H9 (cell line): ENCODE measurements around the gene FOXP4. TPM values are rescaled to one million over a fixed set of nuclear protein-coding genes. Genes with fewer than 3 reads are reported as not detected.

Experiments used
- DNase-seq: peaks from one replicate; pipeline ENCODE4 v3.0.0-alpha.2; 2017
- H2AFZ ChIP-seq: one replicate; pipeline ENCODE4 v1.6.1; 2013; ENCODE audit warnings: mild to moderate bottlenecking, low read length, control low read depth, moderate library complexity
- H2AK5ac ChIP-seq: 2 replicates; pipeline ENCODE4 v1.6.1; 2013; ENCODE audit warnings: low read length, control low read depth, mixed read lengths; ENCODE audit not compliant: insufficient read length
- H2BK120ac ChIP-seq: one replicate; pipeline ENCODE4 v1.6.1; 2013; ENCODE audit warnings: low read depth, mild to moderate bottlenecking, low read length, control low read depth, inconsistent platforms; ENCODE audit not compliant: poor library complexity, severe bottlenecking
- H2BK12ac ChIP-seq: 2 replicates; pipeline ENCODE4 v1.6.1; 2013; ENCODE audit warnings: low read length, control low read depth, mixed read lengths, low read depth; ENCODE audit not compliant: insufficient read length
- H2BK15ac ChIP-seq: 2 replicates; pipeline ENCODE4 v1.6.1; 2013; ENCODE audit warnings: low read depth, low read length, control low read depth
- H2BK20ac ChIP-seq: one replicate; pipeline ENCODE4 v1.6.1; 2013; ENCODE audit warnings: low read depth, mild to moderate bottlenecking, low read length, control low read depth, inconsistent platforms; ENCODE audit not compliant: poor library complexity, severe bottlenecking
- H2BK5ac ChIP-seq: 2 replicates; pipeline ENCODE4 v1.6.1; 2013; ENCODE audit warnings: low read length, control low read depth, mixed read lengths; ENCODE audit not compliant: insufficient read length
- H3K14ac ChIP-seq: 2 replicates; pipeline ENCODE4 v1.6.1; 2013; ENCODE audit warnings: low read length, control low read depth; ENCODE audit not compliant: insufficient read depth
- H3K18ac ChIP-seq: 2 replicates; pipeline ENCODE4 v1.6.1; 2013; ENCODE audit warnings: low read depth, mild to moderate bottlenecking, mixed read lengths, low read length, control low read depth; ENCODE audit not compliant: insufficient read length
- H3K23ac ChIP-seq: 2 replicates; pipeline ENCODE4 v1.6.1; 2013; ENCODE audit warnings: low read length, control low read depth, mixed read lengths, low read depth; ENCODE audit not compliant: insufficient read length
- H3K23me2 ChIP-seq: 2 replicates; pipeline ENCODE4 v1.6.1; 2013; ENCODE audit warnings: low read depth, mild to moderate bottlenecking, mixed read lengths, low read length, control low read depth; ENCODE audit not compliant: insufficient read length, poor library complexity, severe bottlenecking
- H3K27ac ChIP-seq: 2 replicates; pipeline ENCODE4 v1.5.1; 2013; ENCODE audit warnings: low read length, control low read depth, mixed read lengths, low read depth; ENCODE audit not compliant: insufficient read length
- H3K27me3 ChIP-seq: 2 replicates; pipeline ENCODE4 v1.6.1; 2013; ENCODE audit warnings: low read length, control low read depth, inconsistent platforms; ENCODE audit not compliant: insufficient read depth
- H3K4ac ChIP-seq: 2 replicates; pipeline ENCODE4 v1.6.1; 2013; ENCODE audit warnings: low read depth, mild to moderate bottlenecking, control low read depth, inconsistent platforms, low read length, moderate library complexity
- H3K4me1 ChIP-seq: 2 replicates; pipeline ENCODE4 v1.6.1; 2013; ENCODE audit warnings: low read length, control low read depth, inconsistent platforms; ENCODE audit not compliant: insufficient read depth
- H3K4me2 ChIP-seq: 2 replicates; pipeline ENCODE4 v1.6.1; 2013; ENCODE audit warnings: low read length, control low read depth, mixed read lengths; ENCODE audit not compliant: insufficient read length, insufficient read depth
- H3K56ac ChIP-seq: 2 replicates; pipeline ENCODE4 v1.6.1; 2013; ENCODE audit warnings: low read depth, mild to moderate bottlenecking, mixed read lengths, low read length, control low read depth; ENCODE audit not compliant: insufficient read length
- H3K79me1 ChIP-seq: 2 replicates; pipeline ENCODE4 v1.6.1; 2013; ENCODE audit warnings: low read depth, mild to moderate bottlenecking, moderate library complexity, low read length, control low read depth, inconsistent platforms; ENCODE audit not compliant: insufficient read depth, poor library complexity, severe bottlenecking
- H3K79me2 ChIP-seq: 2 replicates; pipeline ENCODE4 v1.6.1; 2013; ENCODE audit warnings: low read length, control low read depth, inconsistent platforms; ENCODE audit not compliant: insufficient read depth
- H3K9ac ChIP-seq: 2 replicates; pipeline ENCODE4 v1.6.1; 2013; ENCODE audit warnings: low read length, control low read depth, mixed read lengths; ENCODE audit not compliant: insufficient read length; ENCODE audit errors: extremely low read depth
- H3K9me3 ChIP-seq: one replicate; pipeline ENCODE4 v1.6.1; 2013; ENCODE audit warnings: low read depth, low read length, inconsistent platforms; ENCODE audit not compliant: control insufficient read depth
- H3T11ph ChIP-seq: one replicate; pipeline ENCODE4 v1.6.1; 2013; ENCODE audit warnings: mild to moderate bottlenecking, low read length, control low read depth, inconsistent platforms
- H4K20me1 ChIP-seq: one replicate; pipeline ENCODE4 v1.6.1; 2013; ENCODE audit not compliant: control insufficient read depth, insufficient read length, insufficient read depth
- H4K5ac ChIP-seq: 2 replicates; pipeline ENCODE4 v1.6.1; 2013; ENCODE audit warnings: low read depth, mild to moderate bottlenecking, mixed read lengths, low read length, control low read depth; ENCODE audit not compliant: insufficient read length
- H4K8ac ChIP-seq: replicated peaks from 2 replicates; pipeline ENCODE4 v1.6.1; 2013; ENCODE audit warnings: low read length, control low read depth, mixed read lengths, low read depth; ENCODE audit not compliant: insufficient read length
- H4K91ac ChIP-seq: 2 replicates; pipeline ENCODE4 v1.6.1; 2013; ENCODE audit warnings: low read depth, mild to moderate bottlenecking, moderate library complexity, mixed read lengths, low read length, control low read depth; ENCODE audit not compliant: insufficient read length
- H3K27ac Mint-ChIP-seq, 3 experiments: 2 replicates in 2 of 3; 3 replicates in 1 of 3; pipeline ENCODE4 v1.8.0; 2020 to 2021; ENCODE audit warnings: mixed read lengths in 3 of 3, mild to moderate bottlenecking in 1 of 3, moderate library complexity in 1 of 3
- H3K27me3 Mint-ChIP-seq: 2 replicates; pipeline ENCODE4 v1.8.0; 2021; ENCODE audit warnings: low read depth, mild to moderate bottlenecking, moderate library complexity, mixed read lengths
- H3K36me3 Mint-ChIP-seq, 3 experiments: 2 replicates in 2 of 3; 3 replicates in 1 of 3; pipeline ENCODE4 v1.8.0; 2020 to 2021; ENCODE audit warnings: low read depth in 3 of 3, mixed read lengths in 3 of 3; ENCODE audit not compliant: insufficient read depth in 1 of 3
- H3K4me1 Mint-ChIP-seq, 2 experiments: 2 replicates each; pipeline ENCODE4 v1.8.0; 2020; ENCODE audit warnings: mixed read lengths in 2 of 2
- H3K4me3 Mint-ChIP-seq, 2 experiments: 2 replicates in 1 of 2; 3 replicates in 1 of 2; pipeline ENCODE4 v1.8.0; 2020 to 2021; ENCODE audit warnings: mild to moderate bottlenecking in 2 of 2, mixed read lengths in 2 of 2, moderate library complexity in 1 of 2
- H3K9me3 Mint-ChIP-seq, 2 experiments: 2 replicates in 1 of 2; 3 replicates in 1 of 2; pipeline ENCODE4 v1.8.0; 2020; ENCODE audit warnings: mild to moderate bottlenecking in 2 of 2, mixed read lengths in 2 of 2, moderate library complexity in 1 of 2
- WGBS: extraction: QIAGEN DNeasy Blood & Tissue Kit; methylation state at CpG from one replicate; pipeline ENCODE4 v1.1.7; 2013; ENCODE audit warnings: missing lambda C conversion rate, low lambda C conversion rate, mixed read lengths; ENCODE audit not compliant: insufficient read length; ENCODE audit errors: extremely low coverage; 5-methylcytosine and 5-hydroxymethylcytosine counted together
- total RNA-seq: library from RNA; stranded (reverse); gene quantifications from 2 replicates; pipeline ENCODE4 v1.2.1, GENCODE V29; 2021
- TF ChIP-seq, protein P1 (sequence below): fragments of 200-600 bp; sonication (generic); conservative IDR thresholded peaks from 3 replicates; pipeline ENCODE4 v1.8.0; 2021; ENCODE audit warnings: antibody characterized with exemption, mild to moderate bottlenecking

The FOXP4 gene
- total RNA-seq, 1 experiment from 2014 or later = 18.2 TPM

DNA sequence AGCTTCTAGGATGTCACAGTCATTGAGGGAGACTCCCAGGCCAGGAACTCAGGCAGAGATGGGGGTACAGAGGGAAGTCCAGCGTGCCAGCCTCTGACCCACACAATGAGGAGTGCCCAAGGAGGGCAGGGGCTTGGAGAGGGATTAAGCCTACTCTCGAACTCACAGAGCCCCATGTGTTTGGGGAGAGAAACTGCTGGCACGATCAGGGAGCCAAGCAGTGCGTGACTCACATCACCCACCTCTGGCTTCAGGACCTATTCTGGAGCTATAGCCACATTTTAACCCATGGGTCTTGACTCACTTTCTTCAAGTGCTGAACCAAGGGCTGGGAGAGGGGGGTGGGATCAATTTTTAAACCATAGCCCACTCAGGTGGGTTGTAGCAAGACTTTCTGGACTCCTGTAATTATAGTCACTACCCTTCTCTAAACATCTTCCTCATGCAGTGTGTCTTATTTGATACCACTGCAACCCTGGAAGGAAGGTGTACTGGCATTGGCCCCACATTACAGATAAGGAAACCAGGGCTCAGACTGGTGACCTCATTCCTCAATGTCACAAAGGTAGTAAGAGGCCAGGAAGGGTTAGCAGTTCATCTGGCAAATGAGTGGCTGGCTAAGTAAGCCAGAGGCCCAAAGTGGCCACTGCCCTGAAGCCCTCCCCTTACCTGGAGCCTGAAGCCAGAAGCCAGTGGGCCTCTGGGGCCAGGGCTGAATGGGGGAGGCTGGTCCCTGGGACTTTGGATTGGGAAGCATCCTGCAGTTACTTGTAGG is 12.0 kb downstream of the FOXP4 start:
- TF ChIP-seq, protein P1, sequence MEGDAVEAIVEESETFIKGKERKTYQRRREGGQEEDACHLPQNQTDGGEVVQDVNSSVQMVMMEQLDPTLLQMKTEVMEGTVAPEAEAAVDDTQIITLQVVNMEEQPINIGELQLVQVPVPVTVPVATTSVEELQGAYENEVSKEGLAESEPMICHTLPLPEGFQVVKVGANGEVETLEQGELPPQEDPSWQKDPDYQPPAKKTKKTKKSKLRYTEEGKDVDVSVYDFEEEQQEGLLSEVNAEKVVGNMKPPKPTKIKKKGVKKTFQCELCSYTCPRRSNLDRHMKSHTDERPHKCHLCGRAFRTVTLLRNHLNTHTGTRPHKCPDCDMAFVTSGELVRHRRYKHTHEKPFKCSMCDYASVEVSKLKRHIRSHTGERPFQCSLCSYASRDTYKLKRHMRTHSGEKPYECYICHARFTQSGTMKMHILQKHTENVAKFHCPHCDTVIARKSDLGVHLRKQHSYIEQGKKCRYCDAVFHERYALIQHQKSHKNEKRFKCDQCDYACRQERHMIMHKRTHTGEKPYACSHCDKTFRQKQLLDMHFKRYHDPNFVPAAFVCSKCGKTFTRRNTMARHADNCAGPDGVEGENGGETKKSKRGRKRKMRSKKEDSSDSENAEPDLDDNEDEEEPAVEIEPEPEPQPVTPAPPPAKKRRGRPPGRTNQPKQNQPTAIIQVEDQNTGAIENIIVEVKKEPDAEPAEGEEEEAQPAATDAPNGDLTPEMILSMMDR = no peak
- H2BK15ac ChIP-seq = no peak overlapping the region
- no peak overlapping the region for H2AK5ac ChIP-seq
- no peak overlapping the region for H2BK120ac ChIP-seq
- H2BK12ac ChIP-seq = no peak overlapping the region
- H3K23ac ChIP-seq = no peak overlapping the region
- no peak for DNase-seq
- no peaks in the 10 kb centered on the region; the same call in 1 of the 2 replicates for H3K79me2 ChIP-seq
- H3K4me1 Mint-ChIP-seq = peaks cover 68 to 73% of the 10 kb centered on the region in 2 experiments
- H3K9ac ChIP-seq = no peak overlapping the region
- no peak overlapping the region for H3K27ac Mint-ChIP-seq
- H2BK20ac ChIP-seq = no peak overlapping the region
- H4K5ac ChIP-seq = no peak overlapping the region
- no peak overlapping the region for H2AFZ ChIP-seq
- H4K8ac ChIP-seq = no peak overlapping the region
- H2BK5ac ChIP-seq = no peak overlapping the region
- WGBS = no CpG with 5 or more reads among the region's 4 CpGs
- H3K4me1 ChIP-seq = peaks cover 21% of the 10 kb centered on the region
- no peak overlapping the region for H3T11ph ChIP-seq
- H3K9me3 ChIP-seq = no peaks in the 10 kb centered on the region
- H3K27ac ChIP-seq = no peak overlapping the region
- H3K27me3 Mint-ChIP-seq = peaks cover 76% of the 10 kb centered on the region
- H3K4ac ChIP-seq = no peak overlapping the region
- H3K36me3 Mint-ChIP-seq = peaks cover 0 to 6% (median 0%) of the 10 kb centered on the region in 3 experiments; a peak in 1 of 7 replicates
- no peak overlapping the region for H3K14ac ChIP-seq
- H3K9me3 Mint-ChIP-seq = no peaks in the 10 kb centered on the region
- peaks cover 2% of the 10 kb centered on the region; the same call in 1 of the 2 replicates for H3K27me3 ChIP-seq
- H3K79me1 ChIP-seq = no peaks in the 10 kb centered on the region
- H3K23me2 ChIP-seq = peaks cover 8% of the 10 kb centered on the region
- no peak overlapping the region for H4K91ac ChIP-seq
- H4K20me1 ChIP-seq = no peaks in the 10 kb centered on the region
- no peak overlapping the region; a peak in 1 of 5 replicates for H3K4me3 Mint-ChIP-seq
- no peak overlapping the region for H3K18ac ChIP-seq
- no peak overlapping the region for H3K4me2 ChIP-seq
- H3K56ac ChIP-seq = no peak overlapping the region
